NCI-H446 treated with DMSO at 0.1 percent for 48 hours (cell line): Measurements from ENCODE around the gene SYCE3.

Experiments
- DNase-seq: peaks from one replicate; lab custom pipeline; 2025; lab: John Stamatoyannopoulos, UW

Gene SYCE3

GRCh38 chr22:50600538-50600937 lies 37.8 kb upstream of the SYCE3 start, which contains the start of gene MAPK8IP2:
Gene MAPK8IP2 (plus strand): TSS chr22:50600793. CDS start chr22:50600819, 26 bp downstream.
- DNase-seq = no peak

GRCh38 chr22:50599816-50600455 lies 37.2 kb upstream of the SYCE3 start:
- no peak for DNase-seq

GRCh38 chr22:50597097-50597496 lies 34.4 kb upstream of the SYCE3 start:
- DNase-seq = no peak

- DNase-seq = no peak
Measured at GRCh38 chr22:50595189-50595588, 32.5 kb upstream of the SYCE3 start.

GRCh38 chr22:50587407-50587806 lies 24.7 kb upstream of the SYCE3 start:
- DNase-seq = no peak

- DNase-seq = no peak
Measured at GRCh38 chr22:50586416-50586815, 23.7 kb upstream of the SYCE3 start.

DNA sequence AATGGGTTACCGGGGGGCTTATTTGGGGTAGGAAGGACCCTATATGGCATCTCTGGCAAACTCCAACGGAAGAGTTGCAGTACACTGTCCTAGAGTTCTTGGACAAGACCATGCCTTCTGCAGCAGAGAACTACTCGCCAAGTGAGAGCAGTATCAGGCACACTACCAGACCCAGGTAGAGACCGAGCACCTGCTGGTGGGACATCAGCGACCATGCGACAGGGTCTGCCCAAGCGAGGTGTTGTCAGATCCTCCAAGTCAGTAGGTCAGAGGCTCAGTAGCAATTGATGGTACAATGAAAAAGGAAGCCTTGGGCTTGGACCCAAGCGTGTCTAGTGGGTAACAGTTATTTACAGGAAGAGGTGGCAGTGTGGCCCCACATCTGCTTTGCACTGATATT lies 23.1 kb upstream of the SYCE3 start:
- no peak for DNase-seq

DNA sequence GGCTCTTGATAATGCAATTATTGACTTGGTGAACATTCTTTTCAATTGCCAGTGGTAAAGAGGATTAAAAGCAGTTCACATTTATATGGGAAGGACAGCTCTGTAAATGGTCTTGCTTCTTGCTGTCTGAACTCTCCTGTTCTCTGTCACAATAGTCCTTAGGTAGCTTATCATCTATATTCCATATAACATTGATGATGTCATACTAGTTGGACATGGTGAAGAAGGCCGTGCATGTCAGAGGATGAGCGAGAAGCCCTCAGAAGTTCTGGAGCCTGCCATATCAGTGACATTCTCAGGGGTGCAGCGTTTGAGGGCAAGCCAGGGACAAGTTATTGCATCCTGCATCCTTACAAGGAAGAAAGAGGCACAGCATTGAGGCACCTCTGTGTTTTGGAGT lies 22.5 kb upstream of the SYCE3 start:
- no peak for DNase-seq

- DNase-seq = no peak
Measured at GRCh38 chr22:50584106-50585096, 21.7 kb upstream of the SYCE3 start.

DNA sequence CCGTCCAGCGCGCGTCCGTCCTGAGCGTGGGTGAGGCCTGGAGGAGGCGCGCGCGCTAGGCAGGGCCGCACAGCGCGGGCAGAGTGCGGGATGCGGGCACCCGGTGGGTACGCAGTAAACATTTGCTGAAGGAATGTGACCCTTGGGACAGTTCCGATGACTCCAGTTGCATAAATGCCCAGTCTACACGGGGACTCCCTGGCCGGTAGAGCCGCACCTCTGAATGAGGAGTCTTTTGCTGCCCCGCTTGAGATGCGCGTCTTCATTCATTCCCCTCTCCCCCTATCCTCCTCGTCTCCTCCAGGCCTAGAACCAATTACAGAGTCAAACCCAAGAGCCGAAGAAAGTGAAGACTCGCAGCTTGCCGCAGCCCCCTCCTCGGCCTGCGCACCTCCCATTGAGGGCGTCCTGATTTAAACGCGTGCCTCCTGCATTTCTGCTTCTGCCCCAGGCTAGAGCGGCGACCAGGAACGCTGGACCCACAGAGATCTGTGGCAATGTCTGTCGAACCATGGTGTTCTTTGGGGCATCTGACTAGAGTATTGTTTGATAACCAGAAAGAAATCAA lies 20.7 kb upstream of the SYCE3 start:
- no peak for DNase-seq

- peak; percentile 97 for DNase-seq
Measured at GRCh38 chr22:50582493-50583293, 20.0 kb upstream of the SYCE3 start, which contains the start of gene CHKB. Gene CHKB (minus strand): TSS chr22:50582849. CDS start chr22:50582781, 68 bp downstream.

- no peak for DNase-seq
Measured at GRCh38 chr22:50581950-50582492, 19.3 kb upstream of the SYCE3 start.

GRCh38 chr22:50581031-50581949 lies 18.6 kb upstream of the SYCE3 start:
- no peak for DNase-seq

DNA sequence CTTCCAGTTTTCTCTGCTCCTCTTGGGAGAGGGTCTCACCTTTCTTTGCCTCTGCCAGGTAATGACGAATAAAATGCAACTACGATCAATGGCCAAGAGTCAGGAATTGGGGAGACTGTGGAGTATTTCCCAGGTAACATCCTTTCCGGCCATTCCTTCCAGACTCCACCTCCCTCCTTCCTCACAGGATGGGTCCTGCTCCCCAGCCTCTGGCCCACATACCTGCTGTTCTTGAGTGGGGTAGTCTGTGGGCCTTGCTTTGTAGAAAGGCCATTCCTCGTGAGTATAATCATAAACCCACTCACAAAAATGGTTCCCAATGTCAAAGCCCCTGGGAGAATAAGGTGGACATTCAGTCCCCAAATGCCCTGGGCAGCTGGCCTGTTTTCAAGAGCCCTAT lies 17.0 kb upstream of the SYCE3 start:
- DNase-seq = no peak

DNA sequence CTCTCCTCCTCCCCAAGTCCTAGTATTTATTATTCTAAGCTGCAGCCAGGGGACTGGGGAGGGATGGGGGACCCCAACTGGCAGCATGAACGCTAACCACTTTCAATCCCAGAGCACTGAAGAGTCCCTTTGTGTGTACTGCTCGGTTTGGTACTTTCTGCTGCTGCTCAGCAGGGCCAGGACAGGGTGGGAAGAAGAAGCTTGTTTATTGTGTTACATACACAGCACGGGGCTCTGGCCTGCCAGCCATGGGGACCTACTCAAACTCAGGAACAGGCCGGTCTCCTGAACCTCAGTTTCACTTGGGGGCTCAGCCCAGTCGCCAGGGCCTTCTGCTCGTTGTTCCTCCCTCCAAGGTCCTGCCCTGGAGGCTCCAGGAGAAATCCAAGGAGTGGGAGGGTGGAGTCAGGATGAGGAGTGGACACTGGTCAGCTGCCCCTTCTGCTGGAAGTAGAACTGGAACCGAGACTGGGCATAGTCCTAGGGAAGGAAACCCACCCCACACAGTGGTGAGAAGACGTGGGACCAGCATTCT lies 16.1 kb upstream of the SYCE3 start:
- no peak for DNase-seq

- DNase-seq = no peak
Measured at GRCh38 chr22:50577987-50578775, 15.5 kb upstream of the SYCE3 start, which contains the start of gene CPT1B. Gene CPT1B (minus strand): TSS chr22:50578427. CDS start chr22:50577915, 512 bp downstream.

GRCh38 chr22:50577697-50577986 lies 14.9 kb upstream of the SYCE3 start:
- no peak for DNase-seq

DNA sequence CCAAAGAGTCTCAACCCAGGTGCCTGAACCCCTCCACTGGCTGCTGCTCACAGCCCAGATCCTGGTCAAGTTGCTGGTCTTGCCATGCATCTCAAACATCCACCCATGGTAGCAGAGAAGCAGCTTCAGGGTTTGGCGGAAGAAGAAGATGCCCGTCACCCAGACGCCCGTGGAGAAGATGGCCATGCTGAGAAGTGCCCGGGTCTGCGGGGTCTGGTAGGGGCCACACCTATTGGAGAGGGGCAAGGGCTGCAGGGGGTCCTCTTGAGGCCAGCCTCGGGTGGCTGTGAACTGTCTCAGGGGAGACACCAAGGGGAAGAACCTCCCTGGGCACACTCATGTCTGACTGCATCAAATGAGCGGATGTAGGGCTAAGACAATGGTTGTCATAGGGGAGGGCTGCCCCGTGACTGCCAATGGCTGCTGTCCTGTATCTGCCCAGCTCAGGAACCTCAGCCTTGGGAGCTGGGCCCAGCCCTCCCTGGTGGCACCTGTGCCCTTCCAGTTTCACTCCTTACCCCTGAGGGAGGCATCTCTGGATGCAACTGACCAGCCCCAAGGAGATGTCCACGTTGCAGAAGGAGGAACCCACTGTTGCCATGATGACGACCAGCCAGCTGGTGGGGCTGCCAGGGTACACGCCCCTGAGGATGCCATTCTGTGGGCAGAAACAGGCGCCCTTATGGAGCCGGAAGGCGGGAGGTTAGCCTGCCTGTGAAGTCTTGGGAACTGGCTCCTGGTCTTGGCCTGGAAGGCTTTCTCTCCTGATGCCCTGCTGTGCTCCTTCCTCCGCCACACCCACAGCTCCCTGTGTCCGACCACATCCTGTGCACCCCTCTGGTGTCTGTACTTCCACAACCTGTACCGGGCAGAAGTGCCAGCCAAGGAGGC lies 14.3 kb upstream of the SYCE3 start:
- DNase-seq = no peak
